GM12891 (cell line): Measurements from ENCODE around the gene EXOSC7.

Experiments used
- POLR2A ChIP-seq: IDR thresholded peaks from 2 replicates; pipeline ENCODE4 v1.6.1; 2011; ENCODE audit warnings: low read depth, low read length, control low read depth
- POLR2AphosphoS5 ChIP-seq: IDR thresholded peaks from 2 replicates; pipeline ENCODE4 v1.6.1; 2011; ENCODE audit warnings: low read depth, low read length, control low read depth
- SPI1 ChIP-seq: IDR thresholded peaks from 2 replicates; pipeline ENCODE4 v1.6.1; 2011; ENCODE audit warnings: low read depth, low read length, control low read depth
- TAF1 ChIP-seq: IDR thresholded peaks from 2 replicates; pipeline ENCODE4 v1.6.1; 2011; ENCODE audit warnings: low read depth, low read length, control low read depth

DNA sequence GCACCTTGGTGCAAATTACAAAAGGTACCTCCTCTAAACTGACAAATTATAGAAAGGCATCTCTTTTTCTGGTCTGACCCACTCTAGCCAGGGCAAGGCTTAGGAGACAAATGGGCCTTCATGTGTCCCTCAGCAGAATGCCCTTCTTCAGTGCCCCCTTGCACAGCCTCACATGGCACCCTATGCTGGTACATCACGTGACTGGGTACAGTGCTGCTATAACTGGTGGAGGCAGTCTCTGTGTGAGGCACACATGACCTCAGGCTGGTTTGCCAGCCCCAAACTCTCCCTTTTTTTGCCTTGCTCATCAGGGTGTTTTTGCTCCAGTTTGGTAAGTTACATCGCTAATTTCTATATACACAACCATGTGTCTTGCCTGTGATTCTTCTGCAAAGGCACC lies 53.2 kb downstream of the EXOSC7 start:
- TF ChIP-seq POLR2A: no peak
- no peak for TF ChIP-seq SPI1
- TF ChIP-seq TAF1: no peak
- no peak for TF ChIP-seq POLR2AphosphoS5
